Astrocyte of the hippocampus (primary cell): ENCODE data around the gene SYT7.

Experiments used
- DNase-seq: peaks from one replicate; pipeline ENCODE4 v3.0.0; 2011; ENCODE audit warnings: low read depth, low spot score

Gene SYT7

DNA sequence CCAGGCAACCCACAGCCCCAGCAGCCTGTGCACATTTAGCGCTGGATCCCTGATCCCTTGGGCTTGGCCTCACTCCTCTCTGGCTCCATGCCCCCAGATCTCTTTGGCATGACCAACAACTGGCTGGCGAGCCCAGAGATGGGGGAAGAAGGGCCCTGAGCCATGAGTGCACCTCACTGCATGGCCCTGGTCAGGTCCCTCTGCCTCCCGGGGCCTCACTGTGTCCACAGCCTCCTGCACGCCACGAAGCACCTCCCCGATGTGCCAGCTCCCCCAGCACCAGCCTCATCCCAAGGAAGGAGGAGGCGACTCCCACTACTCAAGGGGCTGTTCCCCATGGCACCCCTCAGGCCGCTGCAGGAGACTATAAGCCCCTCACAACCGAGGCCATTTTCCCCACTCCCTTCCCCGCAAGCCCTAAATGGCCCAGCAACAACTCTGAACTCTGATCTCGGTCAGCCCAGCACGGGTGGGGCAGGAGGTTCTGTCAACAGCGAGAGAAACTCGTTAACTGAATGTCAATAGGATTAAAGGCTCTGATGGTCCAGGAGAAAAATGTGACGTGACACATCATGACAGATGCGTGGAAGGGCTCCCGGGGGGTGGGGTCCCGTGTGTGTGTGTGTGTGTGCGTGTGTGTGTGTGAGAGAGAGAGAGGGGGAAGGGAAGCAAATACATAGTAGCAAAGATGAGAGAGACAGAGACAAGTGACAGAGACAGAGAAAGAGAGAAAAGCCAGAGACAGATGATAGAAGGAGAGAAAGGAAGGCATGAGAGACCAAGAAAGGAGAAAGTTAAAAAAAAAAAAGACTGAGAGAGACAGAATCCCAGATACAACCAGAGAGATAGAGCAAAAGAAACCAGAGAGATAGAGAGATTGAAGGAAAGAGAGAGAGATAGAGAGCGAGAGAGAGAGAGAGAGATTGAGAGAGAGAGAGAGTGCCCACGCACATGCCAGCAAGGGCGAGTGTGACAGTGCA, 28.4 kb upstream of the SYT7 start:
- no peak for DNase-seq

DNA sequence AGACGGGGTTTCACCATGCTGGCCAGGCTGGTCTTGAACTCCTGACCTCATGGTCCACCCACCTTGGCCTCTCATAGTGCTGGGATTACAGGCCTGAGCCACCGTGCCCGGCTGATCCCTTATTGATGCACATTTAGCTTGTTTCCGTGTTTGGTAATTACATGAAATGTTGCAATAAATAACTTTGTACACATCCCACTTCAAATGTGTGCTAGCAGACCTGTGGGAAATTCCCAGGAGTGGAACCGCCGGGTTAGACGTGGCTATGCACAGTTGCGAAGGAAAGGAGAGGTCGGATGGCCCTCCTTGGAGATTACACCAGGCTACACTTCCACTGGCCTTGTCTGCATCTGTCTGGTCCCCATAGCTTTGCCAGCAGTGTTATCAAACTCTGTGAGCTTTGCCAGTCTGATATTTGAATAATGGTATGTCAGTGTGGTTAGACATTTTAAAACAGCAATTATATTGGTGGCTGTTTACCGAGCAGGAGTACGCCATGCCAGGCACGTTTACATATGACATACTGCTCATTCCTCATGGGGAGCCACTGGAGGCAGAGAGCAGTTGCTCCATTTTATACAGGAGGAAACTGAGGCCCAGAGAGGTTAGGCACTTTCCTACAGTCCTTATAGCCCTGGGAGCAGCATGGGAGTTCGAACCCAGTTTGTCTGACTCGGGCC, 27.2 kb upstream of the SYT7 start:
- no peak for DNase-seq

DNA sequence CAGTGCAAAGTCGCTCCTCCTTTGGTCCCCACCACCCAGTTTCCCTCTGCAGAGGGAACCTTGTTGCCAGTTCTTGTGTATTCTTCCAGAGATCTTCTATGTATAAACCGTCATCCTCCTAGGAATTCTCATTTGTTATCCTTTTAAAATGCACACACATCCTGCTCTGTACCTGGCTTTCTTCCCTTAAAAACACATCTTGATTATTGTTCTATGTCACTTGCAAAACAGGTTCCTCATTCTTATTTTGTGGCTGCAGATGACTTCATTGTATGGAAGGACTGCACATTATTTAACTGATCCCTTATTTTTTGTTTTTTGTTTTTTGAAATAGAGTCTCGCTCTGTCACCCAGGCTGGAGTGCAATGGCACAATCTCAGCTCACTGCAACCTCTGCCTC, 26.6 kb upstream of the SYT7 start:
- no peak for DNase-seq

DNA sequence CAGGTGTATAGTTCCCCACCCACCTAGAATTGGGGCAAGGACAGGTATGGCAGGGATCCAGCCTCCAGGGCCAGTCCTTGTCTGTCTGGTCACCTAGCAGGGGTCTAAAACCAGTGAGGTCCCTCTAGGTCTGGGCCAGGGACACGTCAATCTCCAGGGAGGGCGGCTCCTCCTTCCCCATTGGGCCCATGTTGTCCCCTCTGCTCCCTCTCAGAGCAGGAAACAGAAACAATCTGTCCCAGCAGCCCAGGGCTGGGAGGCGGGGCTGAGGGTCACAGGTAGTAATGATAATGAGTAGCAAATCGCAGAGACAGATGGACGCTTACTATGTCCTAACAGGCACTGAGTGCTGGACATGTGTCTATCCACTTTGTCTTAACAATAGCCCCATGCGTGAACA, 22.8 kb upstream of the SYT7 start:
- DNase-seq = no peak

DNA sequence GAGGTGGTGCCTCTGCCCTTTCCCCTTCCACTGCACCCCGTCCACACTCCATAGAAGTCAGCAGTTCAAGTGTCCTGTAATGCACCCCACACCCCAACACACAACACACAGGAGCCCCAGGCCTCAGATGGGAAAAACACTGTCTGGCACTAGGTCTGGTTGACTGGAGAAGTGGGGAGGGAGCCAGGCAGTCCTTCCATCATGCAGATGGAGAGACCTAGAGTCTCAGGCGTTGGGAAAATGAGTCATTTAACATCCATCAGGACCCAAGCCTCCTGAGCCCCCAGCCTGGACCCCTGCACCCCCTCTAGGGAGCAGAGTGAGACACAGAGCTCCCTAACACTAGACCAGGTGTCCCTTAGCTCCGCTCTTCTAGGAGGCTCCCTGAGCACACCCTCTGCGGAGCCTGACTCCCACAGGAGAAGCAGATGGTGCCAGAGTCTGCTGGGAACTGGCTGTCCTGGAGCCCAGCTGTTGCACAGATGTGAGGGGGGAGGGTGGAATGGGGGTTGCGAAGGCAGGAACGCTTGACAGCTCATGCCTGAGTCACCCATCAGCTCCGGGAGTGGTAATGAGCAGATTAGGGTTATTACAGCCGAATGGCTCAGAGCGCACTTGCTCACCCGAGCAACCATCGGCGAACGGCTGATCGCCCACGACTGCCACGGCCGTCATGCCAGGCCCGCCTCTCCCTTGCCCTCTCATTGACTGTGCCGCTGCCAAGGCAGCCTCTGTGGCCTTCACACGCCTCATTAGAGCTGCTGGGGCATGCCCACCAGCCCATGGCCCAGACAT, 22.1 kb upstream of the SYT7 start:
- peak; percentile 77 for DNase-seq

DNA sequence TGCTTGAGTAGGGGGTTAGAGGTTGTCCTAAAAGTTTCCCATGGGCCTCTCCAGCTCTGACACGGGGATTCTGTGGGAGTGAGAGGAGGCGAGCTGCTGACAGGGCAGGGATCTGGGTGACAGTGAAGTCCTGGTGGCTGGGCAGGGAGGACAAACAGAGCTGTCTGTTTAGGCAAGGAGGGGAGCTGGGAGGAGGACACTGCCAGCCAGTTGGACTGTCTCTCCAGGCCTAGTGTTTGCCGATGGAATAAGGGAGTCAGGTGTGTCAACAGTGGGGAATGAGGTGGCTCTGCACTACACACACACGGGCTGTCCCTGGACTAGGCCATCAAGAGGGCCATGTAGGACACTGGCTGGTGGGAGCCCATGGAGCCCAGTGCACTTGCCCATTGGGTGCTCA, 20.6 kb upstream of the SYT7 start:
- no peak for DNase-seq

DNA sequence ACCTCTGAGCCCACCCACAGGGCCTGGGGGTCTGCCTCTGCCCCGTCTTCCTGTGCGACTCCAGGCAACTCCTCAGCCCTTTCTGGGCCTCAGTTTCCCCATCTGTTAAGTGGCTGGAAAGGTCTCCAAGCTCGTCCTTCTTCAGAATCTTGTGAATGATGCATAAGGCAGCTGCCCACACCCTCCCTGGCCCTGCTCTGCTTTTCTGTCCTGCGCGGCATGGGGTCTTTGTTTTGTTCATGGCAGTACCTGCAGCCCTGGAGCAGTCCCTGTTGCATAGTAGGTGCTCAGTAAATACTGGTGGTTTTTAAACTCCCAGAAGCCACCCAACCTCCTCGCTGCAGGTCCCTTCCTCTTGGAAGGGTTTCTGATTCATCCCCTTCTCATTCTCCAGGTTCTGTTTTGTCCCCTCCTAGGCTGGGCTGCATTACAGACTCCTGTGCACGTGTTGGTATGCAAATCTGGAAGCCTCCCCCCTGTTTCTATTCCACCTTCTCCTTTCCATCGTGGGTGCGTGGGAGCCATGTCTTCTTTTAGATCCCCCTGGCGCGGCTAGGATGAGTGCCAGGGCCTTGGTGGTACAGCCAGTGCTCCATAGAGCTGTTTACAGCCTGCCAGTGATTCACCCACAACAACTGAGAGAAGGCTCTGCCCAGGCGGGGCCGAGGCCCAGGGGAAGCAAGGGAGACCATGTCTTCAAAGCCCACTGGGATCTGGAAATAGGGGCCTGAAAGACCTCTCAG, 19.3 kb upstream of the SYT7 start:
- no peak for DNase-seq

DNA sequence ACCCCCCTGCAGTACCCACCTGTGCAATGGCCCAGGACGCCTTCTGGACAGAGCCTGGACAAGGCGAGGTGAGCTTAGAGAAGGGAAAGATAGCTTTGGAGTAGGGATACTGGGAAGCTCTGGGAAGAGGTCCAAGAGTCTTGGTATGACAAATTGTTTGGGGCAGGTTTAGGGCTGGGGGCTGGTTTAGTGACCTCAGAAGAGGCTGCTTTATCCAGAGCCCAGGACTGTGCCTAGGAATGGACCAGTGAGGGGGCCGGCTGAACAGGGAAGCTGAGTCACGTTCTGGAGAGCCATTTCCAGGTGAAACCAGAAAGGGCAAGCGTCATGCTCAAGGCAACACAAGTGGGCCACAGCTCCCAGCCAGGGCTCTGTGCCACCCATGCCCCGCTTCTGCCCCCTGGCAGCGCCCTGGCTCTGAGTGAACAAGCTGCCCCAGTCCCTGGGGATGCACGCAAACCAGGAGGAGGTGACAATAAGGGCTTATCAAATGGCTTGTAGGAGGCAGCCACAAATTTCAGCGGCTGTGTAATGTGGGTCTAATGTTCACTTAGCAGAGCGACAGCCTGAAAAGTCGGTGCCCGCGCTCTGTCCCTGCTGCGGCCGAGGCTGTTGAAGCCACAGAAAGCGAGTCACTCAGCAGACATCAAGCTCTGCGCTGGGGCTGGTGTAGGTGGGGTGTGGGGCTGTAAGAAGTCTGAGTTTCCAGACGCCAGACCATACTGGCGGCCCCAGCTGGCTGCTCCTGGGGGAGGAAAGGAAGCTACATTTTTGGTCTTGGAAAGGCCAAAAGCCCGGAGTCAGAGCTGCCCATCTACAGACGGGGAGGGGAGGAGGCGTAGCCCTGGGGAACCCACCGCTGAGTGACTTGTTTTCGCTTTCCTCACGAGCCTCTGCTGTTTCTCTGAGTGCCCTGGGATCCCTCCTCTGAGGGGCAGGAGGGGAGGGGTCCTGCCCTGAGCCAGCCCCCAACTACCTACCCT, 18.3 kb upstream of the SYT7 start:
- DNase-seq = peak; percentile 73

DNA sequence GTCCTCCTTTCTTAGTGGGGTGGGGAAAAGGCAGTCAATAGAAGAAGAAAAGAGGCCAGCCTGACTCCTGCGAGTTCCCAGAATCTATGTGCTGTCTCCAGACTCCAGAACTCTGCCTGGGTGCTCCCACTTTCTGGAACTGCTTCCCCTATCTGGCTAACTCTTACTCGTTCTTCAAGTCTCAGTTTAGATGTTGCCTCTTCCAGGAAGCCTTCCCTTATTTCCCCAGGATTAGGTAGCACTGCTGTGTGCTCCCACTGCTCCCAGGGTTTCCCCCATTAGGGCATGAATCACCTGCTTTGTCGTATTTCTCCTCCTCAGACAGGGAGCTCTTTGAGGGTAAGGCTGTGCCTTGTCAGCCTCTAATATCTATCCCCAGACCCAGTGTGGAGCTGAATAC, 17.5 kb upstream of the SYT7 start:
- no peak for DNase-seq

DNA sequence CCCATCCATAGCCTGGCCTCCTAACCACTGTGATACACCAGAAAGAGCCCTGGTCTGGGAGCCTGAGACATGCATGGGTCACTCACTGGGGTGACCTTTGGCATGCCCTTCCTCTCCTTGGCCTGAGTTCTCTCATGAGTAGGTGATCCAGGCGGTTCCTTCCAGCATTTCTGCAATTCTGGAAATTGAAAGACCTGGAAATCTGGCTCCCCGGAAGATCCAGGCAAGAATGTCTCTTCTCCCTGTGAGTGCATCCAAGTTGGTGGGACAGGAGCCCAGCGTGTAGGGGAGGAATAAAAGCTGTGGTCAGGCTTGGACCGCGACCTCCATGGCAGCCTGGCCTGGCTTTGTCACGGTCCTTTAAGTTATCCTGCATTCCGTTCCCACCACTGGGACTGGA, 16.1 kb upstream of the SYT7 start:
- DNase-seq = no peak

DNA sequence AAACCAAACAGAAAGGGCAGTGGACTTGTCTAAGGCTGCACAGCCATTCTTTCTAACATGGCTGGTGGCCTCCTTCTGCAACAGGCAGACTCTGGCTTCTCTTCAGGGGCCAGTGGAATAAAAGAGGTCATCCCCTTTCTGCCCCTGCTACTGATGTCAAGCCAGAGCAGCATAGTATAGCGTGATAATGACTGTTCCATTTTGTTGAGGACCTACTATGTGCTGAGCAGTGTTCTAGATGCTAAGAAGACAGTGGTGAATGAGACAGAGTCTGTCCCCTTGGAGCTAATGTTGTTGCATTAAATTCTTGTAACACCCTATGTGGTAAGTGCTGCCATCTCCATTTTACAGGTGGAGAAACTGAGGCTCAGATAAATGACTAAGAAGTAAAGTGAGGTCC, 15.7 kb upstream of the SYT7 start:
- DNase-seq = no peak

DNA sequence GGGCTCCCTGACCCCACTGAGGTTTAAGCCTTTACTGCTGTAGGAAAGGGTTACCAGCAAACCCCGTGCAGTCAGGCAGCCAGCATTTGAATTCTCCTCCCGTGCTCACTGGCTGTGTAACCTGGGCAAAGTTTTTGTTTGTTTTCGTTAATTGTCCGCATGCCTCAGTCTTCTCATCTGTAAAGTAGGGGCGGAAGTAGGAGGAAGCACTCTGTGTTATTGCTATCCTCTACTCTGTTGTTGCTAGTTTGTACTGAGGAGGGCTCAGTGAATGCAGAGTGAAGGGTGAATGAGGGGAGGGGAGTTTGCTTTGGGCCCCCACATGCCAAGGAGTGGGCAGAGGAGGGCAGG, 14.0 kb upstream of the SYT7 start:
- DNase-seq = no peak

DNA sequence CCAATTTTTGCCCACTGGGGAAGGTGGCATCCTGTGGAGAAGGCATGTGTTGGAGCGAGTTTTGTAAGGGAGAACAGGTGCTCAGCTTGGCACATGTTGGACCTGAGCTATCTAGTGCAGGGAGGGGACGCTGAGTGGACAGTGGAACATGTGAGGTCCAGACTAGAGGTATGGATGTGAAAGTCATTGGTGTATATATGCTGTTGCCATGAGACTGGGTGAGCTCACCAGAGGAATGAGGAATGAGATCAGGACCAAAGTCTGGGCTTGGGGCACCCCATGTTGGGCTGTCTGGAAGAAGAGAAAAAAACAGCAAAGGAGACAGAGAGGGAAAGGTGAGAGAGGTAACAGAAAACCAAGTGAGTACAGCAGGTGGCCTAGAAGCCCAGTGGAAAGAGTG, 12.3 kb upstream of the SYT7 start:
- DNase-seq = no peak

DNA sequence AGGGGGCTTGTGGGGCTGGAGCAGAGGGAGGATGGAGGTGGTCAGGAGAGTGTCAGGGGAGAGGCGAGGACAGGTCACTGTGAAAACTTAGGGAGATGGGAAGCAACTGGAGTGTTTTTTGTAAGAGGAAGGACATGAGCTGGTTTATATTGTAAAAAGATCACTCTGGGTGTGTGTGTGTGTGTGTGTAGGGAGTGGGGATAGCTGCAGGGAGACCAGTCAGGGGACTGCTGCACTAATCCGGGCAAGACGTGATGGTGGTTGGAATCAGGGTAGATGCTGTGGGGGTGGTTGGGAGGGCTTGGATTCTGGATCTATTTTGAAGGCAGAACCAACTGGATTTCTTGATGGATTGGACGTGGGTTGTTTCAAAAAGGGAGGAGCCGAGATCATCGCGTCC, 11.3 kb upstream of the SYT7 start:
- no peak for DNase-seq

DNA sequence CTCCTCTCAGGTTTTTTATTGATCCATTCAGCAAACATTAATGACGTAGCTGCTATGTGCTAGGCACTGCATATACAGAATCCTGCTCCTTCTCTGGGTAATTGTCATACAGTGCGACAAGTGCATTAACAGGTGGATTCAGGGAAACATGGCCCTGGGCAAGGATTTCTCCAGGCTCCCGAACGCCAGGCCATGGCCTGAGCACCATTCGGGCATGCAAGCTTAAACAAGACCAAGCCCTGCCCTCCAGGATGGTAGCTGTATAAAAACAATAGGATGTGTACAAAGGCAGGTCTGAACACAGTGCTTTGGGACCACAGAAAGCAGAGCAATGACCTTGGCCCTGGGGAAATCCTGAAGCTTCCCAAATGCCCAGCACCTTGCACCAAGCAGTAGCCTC, 9.1 kb upstream of the SYT7 start:
- DNase-seq = no peak

DNA sequence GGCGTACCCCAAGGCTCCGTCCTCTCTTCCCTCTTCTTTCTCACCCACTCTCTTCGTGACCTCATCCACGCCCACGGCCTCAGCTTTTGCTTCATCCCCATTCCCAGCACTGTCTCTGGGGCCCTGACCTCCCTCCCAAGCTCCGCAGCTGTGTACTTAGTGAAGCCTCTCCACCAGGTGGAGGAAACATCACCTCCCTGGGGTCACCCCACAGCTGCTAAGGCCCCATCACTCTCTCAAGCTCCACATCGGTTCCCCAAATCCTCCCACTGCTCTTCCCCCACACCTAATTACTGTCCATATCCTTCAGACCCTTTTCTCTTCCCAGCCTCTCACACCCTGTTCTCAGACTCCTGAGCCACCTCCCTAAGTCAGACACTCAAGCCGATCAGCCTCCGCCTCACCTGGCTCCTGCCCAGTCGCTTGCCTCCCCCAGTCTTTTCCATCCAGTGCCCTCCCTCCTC, 7.9 kb upstream of the SYT7 start:
- no peak for DNase-seq

DNA sequence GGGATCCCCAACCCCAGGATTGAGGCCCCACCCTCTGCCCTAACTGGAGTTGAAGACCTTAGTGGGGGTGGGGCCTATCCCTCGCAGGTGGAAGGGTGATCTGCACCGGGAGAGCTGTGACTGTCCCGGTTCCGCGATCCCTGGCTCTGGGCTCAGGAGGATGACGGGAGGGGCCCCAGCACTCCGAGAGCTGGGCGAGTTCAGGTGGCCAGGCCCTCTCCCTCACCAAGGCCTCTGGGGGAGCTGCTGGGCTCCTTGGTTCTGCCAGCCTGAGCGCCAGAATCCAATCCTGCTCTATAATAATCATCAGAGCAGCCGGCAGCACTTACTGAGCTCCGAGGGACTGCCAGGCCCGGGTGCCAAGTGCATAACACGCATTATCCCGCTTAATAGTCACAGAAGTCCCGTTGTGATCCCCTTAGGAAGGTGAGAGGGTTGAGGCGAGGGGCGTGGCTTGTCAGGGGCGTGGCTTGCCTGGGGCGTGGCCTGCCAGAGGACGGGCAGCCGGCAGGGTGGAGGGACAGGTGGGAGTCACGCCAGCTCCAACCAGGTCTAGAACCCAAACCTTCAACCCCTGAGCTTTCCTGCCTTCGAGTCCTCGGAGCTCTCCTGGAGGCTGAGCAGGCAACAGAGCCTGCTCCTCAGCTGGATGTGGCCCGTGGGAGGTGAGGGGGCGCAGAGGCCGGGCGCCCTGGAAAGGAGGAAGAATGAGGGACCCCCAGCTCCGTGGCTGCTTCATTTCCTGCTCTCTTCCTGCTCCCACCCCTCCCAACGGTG, 7.3 kb upstream of the SYT7 start:
- DNase-seq = no peak

DNA sequence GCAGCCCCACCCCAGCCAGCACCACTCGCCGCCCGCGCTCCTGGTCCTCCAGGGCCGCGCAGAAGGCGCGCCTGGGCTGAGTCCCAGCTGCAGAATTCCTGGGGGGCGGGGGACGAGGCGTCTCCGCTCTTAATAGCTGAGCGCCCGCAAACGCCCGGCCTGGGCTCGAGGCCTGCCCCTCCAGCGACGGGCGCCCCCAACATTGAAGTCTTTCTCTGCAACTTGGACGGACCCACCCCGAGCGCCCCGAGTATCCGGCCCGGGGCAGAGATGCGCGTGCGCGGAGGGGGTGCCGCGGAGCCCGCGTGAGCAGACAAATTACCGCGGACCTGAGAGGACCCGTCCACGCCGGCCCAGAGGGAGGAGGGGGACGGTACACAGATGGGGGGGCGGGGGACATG, 6.7 kb upstream of the SYT7 start:
- DNase-seq = peak; percentile 63

DNA sequence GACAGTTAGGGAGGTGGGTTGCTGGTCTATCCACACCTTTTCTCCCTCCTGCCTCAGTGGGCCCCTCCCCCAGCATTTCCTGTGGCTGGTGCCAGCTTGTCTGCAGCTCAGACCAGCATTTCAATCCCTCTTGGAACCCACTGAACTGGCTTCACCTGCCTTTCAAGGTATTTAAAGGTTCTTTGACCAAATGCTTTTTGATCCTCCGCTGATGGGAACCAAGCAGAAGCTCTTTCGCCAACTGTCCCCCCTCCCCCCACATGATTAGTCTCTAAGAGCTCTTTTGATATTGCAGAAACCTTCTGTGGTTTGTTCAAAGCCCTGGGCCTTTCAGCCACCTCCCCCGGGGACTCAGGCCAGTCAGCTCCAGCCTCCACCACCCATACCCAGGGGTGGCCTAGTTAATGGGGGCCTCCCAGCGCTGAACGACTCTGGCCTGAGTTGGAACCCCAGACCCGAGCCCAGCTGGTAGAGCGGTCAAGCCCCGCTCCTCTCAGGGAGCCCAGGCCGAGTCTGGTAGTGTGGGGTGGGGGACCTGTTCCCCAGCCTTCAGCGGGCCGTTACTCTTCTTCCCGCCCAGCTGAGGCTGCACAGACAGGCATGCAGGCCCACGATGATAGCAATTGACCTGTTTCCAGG, 6.0 kb upstream of the SYT7 start:
- no peak for DNase-seq
